Lung (tissue), 13 donors: ENCODE measurements around the gene FAR1. TPM values are rescaled to one million over a fixed set of nuclear protein-coding genes. Genes with fewer than 3 reads are reported as not detected.

Source experiments
- ATAC-seq: fragments of 200-7000 bp; cut with Tn5 transposase; one replicate; pipeline ENCODE4 v1.9.1; 2020; ENCODE audit warnings: moderate number of reproducible peaks; ENCODE audit not compliant: insufficient read depth, low FRiP score
- DNase-seq, 3 donors: peaks; one replicate each; pipeline ENCODE4 v3.0.0-alpha.2; 2013 to 2017
- H3K27ac ChIP-seq, 2 donors: one replicate each; pipeline ENCODE4 v1.5.1; 2013; ENCODE audit warnings: mild to moderate bottlenecking in 2 of 2, moderate library complexity in 2 of 2, control low read depth in 1 of 2, inconsistent platforms in 1 of 2, low read depth in 1 of 2, low read length in 1 of 2
- H3K27me3 ChIP-seq, 3 donors: one replicate each; pipeline ENCODE4 v1.5.1; 2013; ENCODE audit warnings: low read length in 2 of 3; ENCODE audit not compliant: control insufficient read depth in 3 of 3, insufficient read depth in 3 of 3
- H3K36me3 ChIP-seq, 4 donors: one replicate each; pipeline ENCODE4 v1.5.1; 2013; ENCODE audit warnings: low read length in 4 of 4, mild to moderate bottlenecking in 1 of 4, moderate library complexity in 1 of 4; ENCODE audit not compliant: control insufficient read depth in 4 of 4, insufficient read depth in 4 of 4
- H3K4me1 ChIP-seq, 5 donors: one replicate each; pipeline ENCODE4 v1.5.1; 2013; ENCODE audit warnings: low read length in 5 of 5, mild to moderate bottlenecking in 2 of 5, moderate library complexity in 1 of 5; ENCODE audit not compliant: control insufficient read depth in 5 of 5, insufficient read depth in 5 of 5
- H3K4me3 ChIP-seq: one replicate; pipeline ENCODE4 v1.5.1; 2013; ENCODE audit warnings: mild to moderate bottlenecking, control low read depth, moderate library complexity
- H3K9ac ChIP-seq, 2 donors: one replicate each; pipeline ENCODE4 v1.5.1; 2013; ENCODE audit warnings: low read length in 2 of 2, control low read depth in 1 of 2; ENCODE audit not compliant: insufficient read depth in 1 of 2
- H3K9me3 ChIP-seq, 4 donors: one replicate each; pipeline ENCODE4 v1.5.1; 2013; ENCODE audit warnings: low read length in 3 of 4, mild to moderate bottlenecking in 1 of 4, moderate library complexity in 1 of 4; ENCODE audit not compliant: control insufficient read depth in 4 of 4, insufficient read depth in 3 of 4
- WGBS, 2 donors: extraction: QIAGEN DNeasy Blood & Tissue Kit; methylation state at CpG; one replicate each; pipeline ENCODE4 v1.1.7; 2013; 5-methylcytosine and 5-hydroxymethylcytosine counted together
- polyA plus RNA-seq, 2 donors: library from polyadenylated mRNA; stranded (reverse); fragments of 200-250 nt; gene quantifications; one replicate each; pipeline ENCODE4 v1.2.1, GENCODE V29; 2013
- small RNA-seq: library from RNA; depleted of rRNA; stranded (forward); fragments of <200 nt; gene quantifications from one replicate; pipeline ENCODE3, GENCODE V24; 2014; ENCODE audit warnings: low replicate concordance
- total RNA-seq, 2 donors: library from RNA; depleted of rRNA in 1 of 2; stranded (reverse); fragments of >200 nt in 1 of 2; gene quantifications; one replicate each; pipeline ENCODE4 v1.2.1, GENCODE V29; 2014 to 2021
- TF ChIP-seq, protein P1 (sequence below): IDR thresholded peaks from 2 replicates; pipeline ENCODE4 v1.5.1; 2012; ENCODE audit warnings: mild to moderate bottlenecking; ENCODE audit errors: control extremely low read depth, extremely low read depth
- donor health status: control.
- donor health status: control.
- donor health status: Bipolar disorder and iron deficiency.
- donor health status: healthy.
- donor health status: DM: yes; HTN: yes; CAD: no.

The FAR1 gene
- total and polyA plus RNA-seq, 4 donors, result 22.5 to 126 (median 39.9) TPM

DNA sequence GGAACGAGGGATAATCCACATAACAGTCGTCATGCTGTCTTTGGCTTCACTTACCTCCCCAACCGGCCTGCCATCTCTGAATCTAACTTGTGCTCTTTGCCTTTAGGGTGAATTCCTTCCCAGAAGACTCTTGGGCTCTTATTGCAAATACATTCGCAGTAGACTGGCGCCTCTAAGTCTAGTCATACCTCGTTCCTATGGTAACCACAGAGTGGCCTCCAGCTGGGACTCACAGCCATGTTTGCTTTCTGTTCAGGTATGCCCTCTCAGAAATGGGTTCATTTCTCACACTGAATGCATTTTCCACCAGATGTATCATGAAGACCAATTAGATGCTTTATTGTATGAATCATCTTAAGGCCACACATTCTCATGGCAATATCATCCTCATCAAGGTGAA lies 112.7 kb downstream of the FAR1 start:
- no peaks in the 10 kb centered on the region for H3K36me3 ChIP-seq
- H3K9ac ChIP-seq, result no peak overlapping the region
- DNase-seq (peak in 1 of 3 donors; percentile 37), ATAC-seq (no peak)
- TF ChIP-seq, protein P1, sequence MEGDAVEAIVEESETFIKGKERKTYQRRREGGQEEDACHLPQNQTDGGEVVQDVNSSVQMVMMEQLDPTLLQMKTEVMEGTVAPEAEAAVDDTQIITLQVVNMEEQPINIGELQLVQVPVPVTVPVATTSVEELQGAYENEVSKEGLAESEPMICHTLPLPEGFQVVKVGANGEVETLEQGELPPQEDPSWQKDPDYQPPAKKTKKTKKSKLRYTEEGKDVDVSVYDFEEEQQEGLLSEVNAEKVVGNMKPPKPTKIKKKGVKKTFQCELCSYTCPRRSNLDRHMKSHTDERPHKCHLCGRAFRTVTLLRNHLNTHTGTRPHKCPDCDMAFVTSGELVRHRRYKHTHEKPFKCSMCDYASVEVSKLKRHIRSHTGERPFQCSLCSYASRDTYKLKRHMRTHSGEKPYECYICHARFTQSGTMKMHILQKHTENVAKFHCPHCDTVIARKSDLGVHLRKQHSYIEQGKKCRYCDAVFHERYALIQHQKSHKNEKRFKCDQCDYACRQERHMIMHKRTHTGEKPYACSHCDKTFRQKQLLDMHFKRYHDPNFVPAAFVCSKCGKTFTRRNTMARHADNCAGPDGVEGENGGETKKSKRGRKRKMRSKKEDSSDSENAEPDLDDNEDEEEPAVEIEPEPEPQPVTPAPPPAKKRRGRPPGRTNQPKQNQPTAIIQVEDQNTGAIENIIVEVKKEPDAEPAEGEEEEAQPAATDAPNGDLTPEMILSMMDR, result no peak
- H3K27ac ChIP-seq, result no peak overlapping the region
- no peak overlapping the region for H3K4me3 ChIP-seq
- 75 to 87% methylated on average over 6 of the region's 6 CpGs for WGBS, 2 donors
- no peaks in the 10 kb centered on the region for H3K9me3 ChIP-seq
- peaks cover 0 to 10% (median 0%) of the 10 kb centered on the region in 5 donors for H3K4me1 ChIP-seq
- no peaks in the 10 kb centered on the region for H3K27me3 ChIP-seq

Small RNA genes lying within 50 kb of the gene (small RNA-seq; reads per million reads assigned to genes)
- not detected for gene AC013828.1
- gene RF00019, result not detected
- gene RPL39P26, result not detected

Other genes with a start within 250 kb of the FAR1 start
- 10 to 100 TPM; 22.6 to 51.5 TPM for gene BTBD10, start 205.4 kb upstream of the FAR1 start, total RNA-seq
- 10 to 100 TPM in 1 of 2 donors, 1 to 10 TPM in 1; 9.9 to 19.8 TPM for gene BTBD10, start 205.4 kb upstream of the FAR1 start, polyA plus RNA-seq
- gene PTH, start 172.7 kb upstream of the FAR1 start, total RNA-seq, result not detected
- gene PTH, start 172.7 kb upstream of the FAR1 start, polyA plus RNA-seq, result not detected